Kidney (tissue), 14 donors: ENCODE results near the gene CPEB4. TPM values are rescaled to one million over a fixed set of nuclear protein-coding genes. Genes with fewer than 3 reads are reported as not detected.

ENCODE experiments used
- DNase-seq, 5 donors: peaks; one replicate each; pipeline ENCODE4 v3.0.0-alpha.2; 2013 to 2020
- FAIRE-seq: peaks from 2 replicates; lab custom pipeline; 2012; peaks lifted over from hg19 to GRCh38; lab: Jason Lieb, UNC
- H3K27ac ChIP-seq, 2 donors: one replicate each; pipeline ENCODE4 v1.7.0; 2013; ENCODE audit warnings: low read depth in 2 of 2, low read length in 2 of 2, inconsistent platforms in 1 of 2
- H3K27me3 ChIP-seq: one replicate; pipeline ENCODE4 v1.7.1; 2013; ENCODE audit warnings: low read length, inconsistent platforms; ENCODE audit not compliant: control insufficient read depth, insufficient read depth
- H3K36me3 ChIP-seq, 3 donors: one replicate each; pipeline versions ENCODE4 v1.7.0 to v1.7.1; 2013; ENCODE audit warnings: low read length in 3 of 3, control low read depth in 1 of 3, inconsistent platforms in 1 of 3; ENCODE audit not compliant: insufficient read depth in 3 of 3, control insufficient read depth in 2 of 3
- H3K4me1 ChIP-seq, 3 donors: one replicate each; pipeline versions ENCODE4 v1.7.0 to v1.7.1; 2013; ENCODE audit warnings: low read length in 3 of 3, inconsistent platforms in 1 of 3, low read depth in 1 of 3; ENCODE audit not compliant: control insufficient read depth in 2 of 3, insufficient read depth in 2 of 3
- H3K4me3 ChIP-seq, 3 donors: one replicate each; pipeline versions ENCODE4 v1.7.0 to v1.8.1; 2013; ENCODE audit warnings: low read length in 3 of 3, control low read depth in 1 of 3, inconsistent platforms in 1 of 3
- H3K9ac ChIP-seq, 3 donors: one replicate each; pipeline versions ENCODE4 v1.7.0 to v1.7.1; 2013; ENCODE audit warnings: low read length in 3 of 3, control low read depth in 1 of 3, inconsistent platforms in 1 of 3
- H3K9me3 ChIP-seq, 3 donors: one replicate each; pipeline versions ENCODE4 v1.7.0 to v1.7.1; 2013; ENCODE audit warnings: low read length in 3 of 3, control low read depth in 1 of 3, inconsistent platforms in 1 of 3; ENCODE audit not compliant: control insufficient read depth in 2 of 3, insufficient read depth in 1 of 3
- intact Hi-C: fragments of 100-400 bp; cut with DNase I; formaldehyde crosslinking; loops from one replicate; pipeline ENCODE4 v1.11.1; 2022
- polyA plus RNA-seq: library from polyadenylated mRNA; stranded (reverse); fragments of 350-450 nt; fragmentation: Illumina TruSeq; extraction: RNeasy Lipid Tissue Mini Kit (QIAGEN cat#74804); gene quantifications from one replicate; pipeline ENCODE4 v1.2.3, GENCODE V29; 2014; ENCODE audit warnings: low read depth, low replicate concordance; ENCODE audit not compliant: insufficient read depth
- total RNA-seq: library from RNA; stranded (reverse); fragmentation: NEBNext Ultra II Directional; extraction: Animal tissue kit (Norgen Biotek cat#: 25700); gene quantifications from one replicate; pipeline ENCODE4 v1.2.1, GENCODE V29; 2021
- TF ChIP-seq, protein P1 (sequence below): IDR thresholded peaks from 3 replicates; pipeline ENCODE4 v1.5.1; 2012; ENCODE audit warnings: mild to moderate bottlenecking, moderate library complexity, borderline replicate concordance; ENCODE audit not compliant: insufficient read depth; ENCODE audit errors: extremely low read depth
- donor health status: control.
- donor health status: control.
- donor health status: control.
- donor health status: control.
- donor health status: control.
- donor health status: DM: yes; HTN: yes; CAD: no.
- donor health status: Normal renal cell carcinoma (clear cell type).

Gene CPEB4
- total and polyA plus RNA-seq, 2 donors from 2014 or later, result 9.5 to 73.0 TPM

DNA sequence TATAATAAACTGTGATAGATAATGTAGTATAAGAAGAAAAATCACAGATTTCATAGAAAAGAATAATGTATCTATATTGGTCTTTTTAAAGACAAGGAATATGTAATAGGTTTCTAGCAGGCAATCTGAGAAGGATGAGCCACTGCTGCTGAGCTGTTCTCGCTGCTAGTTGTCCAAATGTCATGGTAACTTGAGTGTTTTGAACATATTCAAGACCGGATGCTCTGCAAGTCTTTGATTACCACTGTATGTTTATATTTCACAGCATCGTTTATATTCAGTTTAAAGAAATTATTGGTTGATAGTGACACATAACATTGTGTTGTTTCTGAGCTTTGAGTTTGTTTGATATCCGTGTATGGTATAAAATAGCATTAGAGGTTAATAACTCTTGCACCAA is 110.4 kb downstream of the CPEB4 start:
- no peak for DNase-seq

GRCh38 chr5:174000076-174000475 is 111.9 kb downstream of the CPEB4 start:
- DNase-seq (no peak), FAIRE-seq (no peak)
- TF ChIP-seq, protein P1, sequence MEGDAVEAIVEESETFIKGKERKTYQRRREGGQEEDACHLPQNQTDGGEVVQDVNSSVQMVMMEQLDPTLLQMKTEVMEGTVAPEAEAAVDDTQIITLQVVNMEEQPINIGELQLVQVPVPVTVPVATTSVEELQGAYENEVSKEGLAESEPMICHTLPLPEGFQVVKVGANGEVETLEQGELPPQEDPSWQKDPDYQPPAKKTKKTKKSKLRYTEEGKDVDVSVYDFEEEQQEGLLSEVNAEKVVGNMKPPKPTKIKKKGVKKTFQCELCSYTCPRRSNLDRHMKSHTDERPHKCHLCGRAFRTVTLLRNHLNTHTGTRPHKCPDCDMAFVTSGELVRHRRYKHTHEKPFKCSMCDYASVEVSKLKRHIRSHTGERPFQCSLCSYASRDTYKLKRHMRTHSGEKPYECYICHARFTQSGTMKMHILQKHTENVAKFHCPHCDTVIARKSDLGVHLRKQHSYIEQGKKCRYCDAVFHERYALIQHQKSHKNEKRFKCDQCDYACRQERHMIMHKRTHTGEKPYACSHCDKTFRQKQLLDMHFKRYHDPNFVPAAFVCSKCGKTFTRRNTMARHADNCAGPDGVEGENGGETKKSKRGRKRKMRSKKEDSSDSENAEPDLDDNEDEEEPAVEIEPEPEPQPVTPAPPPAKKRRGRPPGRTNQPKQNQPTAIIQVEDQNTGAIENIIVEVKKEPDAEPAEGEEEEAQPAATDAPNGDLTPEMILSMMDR, result no peak
- Histone ChIP-seq H3K27ac (no peak overlapping the region), H3K4me1 (no peaks in the 10 kb centered on the region), H3K36me3 (no peaks in the 10 kb centered on the region), H3K9me3 (no peaks in the 10 kb centered on the region), H3K27me3 (no peaks in the 10 kb centered on the region), H3K4me3 (no peak overlapping the region), H3K9ac (no peak overlapping the region)
- intact Hi-C loops, result no loop called here

More for the DNA sequence above, 110.4 kb downstream of the CPEB4 start:
- Histone ChIP-seq H3K4me3 (no peak overlapping the region), H3K36me3 (no peaks in the 10 kb centered on the region), H3K9me3 (no peaks in the 10 kb centered on the region), H3K9ac (no peak overlapping the region), H3K27ac (no peak overlapping the region), H3K4me1 (no peaks in the 10 kb centered on the region), H3K27me3 (no peaks in the 10 kb centered on the region)
- intact Hi-C loops, result no loop called here
- FAIRE-seq, result no peak
- TF ChIP-seq, protein P1, result no peak

- DNase-seq, result no peak
- FAIRE-seq, result no peak
- intact Hi-C loops, result no loop called here
Measured at GRCh38 chr5:174003795-174004194, 115.6 kb downstream of the CPEB4 start.

More at GRCh38 chr5:174003795-174004194, 115.6 kb downstream of the CPEB4 start:
- TF ChIP-seq, protein P1, result no peak
- H3K36me3 ChIP-seq, result no peaks in the 10 kb centered on the region
- no peaks in the 10 kb centered on the region for H3K27me3 ChIP-seq
- no peak overlapping the region for H3K27ac ChIP-seq
- no peaks in the 10 kb centered on the region for H3K4me1 ChIP-seq
- no peak overlapping the region for H3K4me3 ChIP-seq
- no peak overlapping the region for H3K9ac ChIP-seq
- H3K9me3 ChIP-seq, result no peaks in the 10 kb centered on the region
